GM18858 (cell line): ENCODE measurements around the gene NIT2.
"Not testable (repeated sequence)": the region's sequence is repeated elsewhere in the genome, so short reads cannot be mapped to it uniquely, and the experiment has no call there.

Experiments
- ATAC-seq: cut with Tn5 transposase; IDR thresholded peaks from one replicate; pipeline ENCODE4 v1.9.1; 2021; ENCODE audit not compliant: unreplicated experiment

Gene NIT2

DNA sequence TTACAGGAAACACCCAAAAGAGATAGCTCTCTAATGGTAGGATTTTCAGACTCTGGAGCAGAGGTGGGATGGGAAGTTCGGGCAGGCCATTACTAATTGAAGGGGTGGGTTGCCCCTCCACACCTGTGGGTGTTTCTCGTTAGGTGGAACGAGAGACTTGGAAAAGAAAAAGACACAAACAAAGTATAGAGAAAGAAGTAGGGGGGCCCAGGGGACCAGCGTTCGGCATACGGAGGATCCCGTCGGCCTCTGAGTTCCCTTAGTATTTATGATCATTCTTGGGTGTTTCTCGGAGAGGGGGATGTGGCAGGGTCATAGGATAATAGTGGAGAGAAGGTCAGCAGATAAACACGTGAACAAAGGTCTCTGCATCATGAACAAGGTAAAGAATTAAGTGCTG is 1.7 kb downstream of the NIT2 start:
- ATAC-seq: not testable (repeated sequence)

DNA sequence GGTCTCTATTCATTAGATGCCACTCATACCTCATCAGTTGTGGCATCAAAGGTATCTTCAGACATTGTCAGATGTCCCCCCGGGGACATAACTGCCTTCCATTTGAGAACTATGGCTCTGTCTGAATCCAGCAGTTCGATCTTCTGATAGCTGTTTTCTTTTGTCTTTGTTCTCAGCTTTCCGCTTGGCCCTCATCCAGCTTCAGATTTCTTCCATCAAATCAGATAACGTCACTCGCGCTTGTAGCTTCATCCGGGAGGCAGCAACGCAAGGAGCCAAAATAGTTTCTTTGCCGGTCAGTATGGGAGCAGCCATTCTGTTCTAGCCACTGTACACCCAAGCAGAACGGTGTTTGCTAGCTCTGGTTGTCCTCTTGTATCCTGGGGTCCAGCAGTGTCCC is 4.4 kb downstream of the NIT2 start:
- ATAC-seq: no peak

GRCh38 chr3:100339786-100340185 is 5.2 kb downstream of the NIT2 start:
- no peak for ATAC-seq

- ATAC-seq: no peak
These were observed 6.0 kb downstream of the NIT2 start for GRCh38 chr3:100340527-100340926.

- ATAC-seq: no peak
These were observed 14.2 kb downstream of the NIT2 start for GRCh38 chr3:100348727-100349126.

- ATAC-seq: not testable (repeated sequence)
These were observed 17.2 kb downstream of the NIT2 start for GRCh38 chr3:100351770-100352169.

- ATAC-seq: no peak
These were observed 18.0 kb downstream of the NIT2 start for GRCh38 chr3:100352296-100353231.

DNA sequence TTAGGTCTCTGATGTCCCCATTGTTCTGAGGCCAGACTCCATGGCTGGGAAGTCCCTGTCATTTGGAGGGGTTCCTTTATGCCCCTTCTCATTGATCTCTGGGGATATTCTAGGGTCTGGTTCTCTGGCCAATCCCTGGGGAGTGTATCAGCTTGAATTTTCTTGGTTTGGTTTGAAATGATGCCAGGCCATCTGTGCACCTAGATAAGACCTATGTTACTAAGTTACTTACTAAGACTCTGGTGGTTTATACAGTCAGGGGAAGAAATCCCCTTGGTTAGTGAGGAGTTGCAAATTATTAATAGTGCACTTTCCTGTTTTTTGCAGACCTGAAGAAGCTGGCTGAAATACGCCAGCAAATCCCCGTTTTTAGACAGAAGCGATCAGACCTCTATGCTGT is 20.3 kb downstream of the NIT2 start:
- no peak for ATAC-seq

DNA sequence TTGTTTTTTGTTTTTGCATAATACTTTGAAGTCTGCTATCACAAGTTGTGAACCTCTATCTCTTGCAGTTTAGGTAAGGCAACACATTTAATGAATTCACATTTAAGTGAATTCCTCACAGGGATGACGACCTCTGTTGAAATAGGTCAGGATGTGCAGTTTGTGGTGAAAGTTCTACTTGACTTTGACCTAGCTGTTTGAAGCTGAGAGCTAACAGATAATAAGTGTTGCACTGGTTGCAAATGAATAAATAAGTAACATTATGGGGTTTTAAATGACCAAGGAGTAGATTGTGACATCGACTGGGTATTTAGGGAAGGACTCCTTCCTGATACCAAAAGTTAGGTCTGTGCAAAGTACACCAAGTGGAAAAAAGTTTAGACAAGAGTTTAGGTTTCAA is 23.9 kb downstream of the NIT2 start:
- no peak for ATAC-seq

- ATAC-seq: no peak
These were observed 24.5 kb downstream of the NIT2 start for GRCh38 chr3:100359035-100359434.

DNA sequence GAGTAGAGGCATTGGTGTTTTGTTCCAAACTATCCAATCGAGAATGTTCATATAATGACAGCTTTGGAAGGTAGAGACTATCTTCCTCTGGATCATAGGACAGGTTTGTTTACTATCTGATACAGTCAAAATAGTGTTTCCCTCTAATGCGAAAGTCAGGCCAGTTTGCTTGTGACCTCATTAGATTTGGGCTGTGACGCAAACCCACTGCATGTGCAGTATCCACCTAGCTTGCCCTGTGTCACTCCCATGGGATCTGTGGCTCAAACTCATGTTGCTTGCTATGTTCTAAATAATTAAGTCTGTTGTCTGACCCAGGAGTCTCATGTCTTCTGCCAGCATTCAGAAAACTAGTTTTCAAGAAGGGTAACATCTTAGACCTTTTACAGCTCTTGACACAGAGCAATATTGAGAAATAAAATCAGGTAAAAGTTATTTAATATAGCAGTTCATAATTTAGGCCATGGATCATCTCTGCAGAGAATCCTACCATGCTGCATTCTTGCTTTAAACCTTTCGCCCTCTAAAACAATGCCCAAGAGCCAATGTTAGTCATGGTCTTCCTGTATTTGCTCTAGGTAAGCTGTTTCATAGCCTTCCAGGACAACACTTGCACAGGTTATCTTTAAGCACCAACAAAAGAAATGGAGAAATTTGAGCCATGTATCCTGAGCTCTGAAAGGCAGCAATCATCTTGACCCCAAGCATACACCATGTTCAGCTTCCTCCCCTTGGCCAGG is 26.4 kb downstream of the NIT2 start:
- no peak for ATAC-seq

DNA sequence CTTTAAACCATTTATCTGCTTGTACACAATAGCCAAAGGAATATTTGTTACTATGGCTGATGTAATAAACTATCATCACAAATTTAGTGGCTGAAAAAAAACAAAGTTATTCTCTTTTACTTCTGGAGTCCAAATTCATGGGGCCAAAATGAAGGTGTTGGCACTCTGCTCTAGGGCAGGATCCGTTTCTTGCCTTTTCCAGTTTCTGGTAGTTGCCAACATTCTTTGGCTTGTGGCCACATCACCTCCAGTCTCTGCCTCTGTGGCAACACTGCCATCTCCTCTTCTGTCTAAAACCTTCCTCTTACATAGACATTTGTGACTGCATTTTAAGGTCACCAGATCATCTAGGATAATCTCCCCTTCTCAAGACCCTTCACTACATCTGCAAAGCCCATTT is 27.3 kb downstream of the NIT2 start:
- no peak for ATAC-seq

- ATAC-seq: no peak
These were observed 29.9 kb downstream of the NIT2 start for GRCh38 chr3:100364421-100364820.

GRCh38 chr3:100366424-100366823 is 31.9 kb downstream of the NIT2 start:
- no peak for ATAC-seq

GRCh38 chr3:100368441-100368840 is 33.9 kb downstream of the NIT2 start:
- ATAC-seq: no peak

DNA sequence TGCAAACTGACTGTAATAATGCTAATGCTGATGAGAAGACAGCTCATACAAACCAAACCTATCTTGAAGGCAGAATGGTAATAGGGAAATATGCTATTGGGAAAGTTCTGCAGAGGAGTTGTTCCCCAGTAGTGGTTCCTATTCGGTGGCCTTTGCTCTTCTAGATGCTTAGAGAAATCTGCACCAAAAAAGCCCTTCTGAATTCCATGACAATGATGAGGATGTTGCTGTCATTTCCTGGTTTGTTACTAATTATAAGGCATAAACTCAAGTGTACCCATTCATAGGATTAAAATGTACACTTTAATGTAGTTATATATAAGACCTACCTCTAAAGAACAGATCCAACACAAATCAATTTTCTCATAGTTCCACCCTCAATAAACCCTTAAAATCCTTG is 36.2 kb downstream of the NIT2 start:
- no peak for ATAC-seq

DNA sequence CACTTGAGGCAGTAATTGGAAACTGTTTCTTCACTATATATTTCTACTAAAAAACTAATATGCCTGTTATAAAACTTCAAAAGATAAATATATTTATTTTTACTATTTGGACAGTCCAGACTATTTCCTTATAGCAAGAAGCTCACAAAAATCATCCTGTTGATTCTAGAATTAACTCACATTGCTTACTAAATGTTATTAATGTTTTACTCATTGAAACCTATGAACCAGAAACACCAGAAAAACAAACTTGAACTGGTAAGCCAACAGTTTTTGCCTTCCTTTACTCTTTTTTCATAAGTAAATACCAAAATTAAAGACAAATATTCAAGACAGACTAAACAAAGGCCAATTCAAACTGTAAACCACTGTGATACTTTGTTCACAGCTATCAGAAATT is 40.0 kb downstream of the NIT2 start:
- no peak for ATAC-seq

DNA sequence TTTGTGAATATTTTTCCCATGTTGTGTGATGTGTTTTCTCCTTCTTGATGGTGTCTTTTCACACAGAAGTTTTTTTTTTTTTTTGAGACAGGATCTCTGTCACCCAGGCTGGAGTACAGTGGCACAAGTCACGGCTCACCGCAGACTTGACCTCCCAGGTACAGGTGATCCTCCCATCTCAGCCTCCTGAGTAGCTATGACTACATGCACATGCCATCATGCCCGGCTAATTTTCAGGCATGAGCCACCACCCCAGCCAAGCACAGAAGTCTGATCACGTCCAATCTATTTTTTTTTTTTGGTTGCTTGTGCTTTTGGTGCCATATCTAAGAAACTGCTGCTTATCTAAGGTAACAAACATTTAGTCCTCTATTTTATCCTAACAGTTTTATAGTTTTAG is 41.7 kb downstream of the NIT2 start:
- no peak for ATAC-seq

DNA sequence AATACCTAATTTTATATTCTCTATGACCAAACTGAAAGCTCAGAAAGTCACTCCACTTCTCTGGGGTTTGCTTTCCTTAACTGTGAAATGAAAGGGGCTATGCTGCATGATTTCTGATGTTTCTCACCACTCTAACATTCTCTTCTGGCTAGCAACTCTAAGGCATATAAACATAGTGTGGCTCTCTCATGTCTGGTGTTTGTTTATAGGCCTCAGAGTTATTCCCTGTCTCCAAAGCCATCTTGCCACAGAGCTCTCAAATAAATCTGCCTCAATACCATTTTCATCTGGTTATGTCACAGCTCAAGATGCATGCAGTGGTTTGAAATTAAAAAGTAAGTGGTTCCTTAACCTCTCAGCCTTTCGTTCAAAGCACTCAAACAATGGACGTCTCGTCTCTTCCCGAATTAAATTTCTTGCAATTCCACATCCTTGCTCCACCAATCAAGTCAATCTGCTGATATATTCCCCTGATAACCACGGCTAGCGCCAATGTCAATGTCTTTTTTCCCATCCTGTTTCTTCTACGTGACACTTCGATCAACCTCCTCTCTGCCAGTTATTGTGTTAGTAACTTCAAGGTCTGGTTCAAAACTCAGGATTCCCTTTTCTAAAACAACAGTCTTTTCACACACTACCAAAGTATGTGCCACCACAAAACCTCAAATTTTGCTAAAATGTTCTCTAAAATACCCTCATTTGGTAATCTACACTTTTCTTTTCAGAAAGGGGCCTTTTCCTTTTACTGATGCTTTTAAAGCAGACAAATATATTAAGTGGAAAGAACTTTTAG is 50.4 kb downstream of the NIT2 start:
- no peak for ATAC-seq

DNA sequence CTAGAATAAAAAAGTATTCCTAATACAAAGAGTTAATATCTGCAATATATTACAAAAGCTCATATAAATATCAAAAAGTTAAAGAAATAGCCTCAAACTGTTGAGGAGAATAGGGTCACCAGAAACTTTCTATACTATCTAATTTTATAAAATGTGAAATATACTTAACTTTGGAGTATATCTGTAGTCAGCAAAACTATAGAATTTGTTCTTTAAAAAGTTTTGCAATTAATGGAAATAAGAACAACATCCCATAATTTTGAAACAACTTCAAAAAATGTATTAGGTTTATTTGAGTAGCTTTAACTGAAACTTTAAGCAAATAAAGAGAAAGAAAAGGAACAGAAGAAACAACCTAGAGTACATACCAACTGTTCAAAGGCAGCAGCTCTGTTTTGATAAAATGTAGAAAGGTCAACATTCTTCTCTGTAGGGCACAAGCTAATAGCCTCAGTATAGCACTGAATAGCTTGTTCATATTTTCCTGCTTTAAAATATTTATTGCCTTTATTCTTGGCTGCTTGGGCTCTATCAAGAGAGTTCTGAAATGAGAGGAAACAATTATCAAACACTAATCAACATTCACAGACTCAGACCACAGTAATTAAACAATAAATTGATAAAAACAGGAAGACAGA is 52.0 kb downstream of the NIT2 start:
- no peak for ATAC-seq

DNA sequence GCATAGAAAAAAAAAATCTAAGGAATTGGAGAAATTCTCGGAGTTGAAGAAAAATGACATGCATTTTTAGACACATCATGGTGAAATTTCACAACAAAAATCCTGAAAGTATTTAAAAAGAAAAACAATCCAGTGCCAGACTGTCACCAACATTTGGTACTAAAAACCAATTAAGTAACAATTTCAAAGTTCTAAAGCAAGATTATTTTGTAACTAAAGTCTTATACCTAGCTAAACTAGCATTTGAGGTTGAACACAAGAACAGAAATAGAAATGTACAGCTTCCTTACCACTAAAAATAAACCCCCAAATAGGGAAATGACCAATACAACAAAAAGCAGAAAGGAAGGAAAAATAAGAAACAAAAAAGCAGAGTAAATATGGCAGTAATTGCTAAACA is 54.5 kb downstream of the NIT2 start:
- no peak for ATAC-seq
